Measurements from ENCODE around the gene OTUD7B.

Gene OTUD7B

GRCh38 chr1:149916193-149916897 is 94.2 kb downstream of the OTUD7B start:
- no peak overlapping the region for H3K4me3 ChIP-seq (ENCODE audit: low read depth, low read length, poor library complexity, severe bottlenecking)
- no peaks in the 10 kb centered on the region for H3F3A ChIP-seq (ENCODE audit: insufficient read depth, low read length)
- H3K36me3 ChIP-seq (ENCODE audit: insufficient read depth, low read length), result peaks cover under 1% of the 10 kb centered on the region; the same call in 1 of the 2 replicates
- TF ChIP-seq CTCF (IDR thresholded peaks at IDR 0.05; ENCODE audit: low read length), result no peak
- no peak for TF ChIP-seq EZH2 (IDR thresholded peaks at IDR 0.05; ENCODE audit: borderline replicate concordance, low read length)
- H3K27ac ChIP-seq (ENCODE audit: low read depth, low read length, poor library complexity, severe bottlenecking), result no peak overlapping the region
- H3K27me3 ChIP-seq (ENCODE audit: insufficient read depth, low read length), result 0 out of 2 replicates have a peak, but pooled peaks cover 6% of the 10 kb centered on the region
- H3K4me2 ChIP-seq (ENCODE audit: low read length), result no peak overlapping the region
- no peak overlapping the region for H2AFZ ChIP-seq (ENCODE audit: low read length)
- H3K79me2 ChIP-seq (ENCODE audit: insufficient read depth, low read length), result no peaks in the 10 kb centered on the region
- H3K9me2 ChIP-seq (ENCODE audit: low read depth, low read length), result no peaks in the 10 kb centered on the region
- no peaks in the 10 kb centered on the region for H4K20me1 ChIP-seq (ENCODE audit: insufficient read depth, low read length)
- H3K4me1 ChIP-seq (ENCODE audit: insufficient read depth, low read length, severe bottlenecking), result no peaks in the 10 kb centered on the region
- no peak overlapping the region for H3K9ac ChIP-seq (ENCODE audit: low read length)
- H3K9me3 ChIP-seq (ENCODE audit: low read length), result no peaks in the 10 kb centered on the region

- H3K79me2 ChIP-seq (ENCODE audit: insufficient read depth, low read length), result no peaks in the 10 kb centered on the region
- no peak overlapping the region for H2AFZ ChIP-seq (ENCODE audit: low read length)
- H3K4me2 ChIP-seq (ENCODE audit: low read length), result no peak overlapping the region
- no peak overlapping the region for H3K4me3 ChIP-seq (ENCODE audit: low read depth, low read length, poor library complexity, severe bottlenecking)
- no peaks in the 10 kb centered on the region for H3K9me3 ChIP-seq (ENCODE audit: low read length)
- H3K27me3 ChIP-seq (ENCODE audit: insufficient read depth, low read length), result 0 out of 2 replicates have a peak, but pooled peaks cover 8% of the 10 kb centered on the region
- no peaks in the 10 kb centered on the region for H3K4me1 ChIP-seq (ENCODE audit: insufficient read depth, low read length, severe bottlenecking)
- no peak overlapping the region for H3K27ac ChIP-seq (ENCODE audit: low read depth, low read length, poor library complexity, severe bottlenecking)
- H3F3A ChIP-seq (ENCODE audit: insufficient read depth, low read length), result no peaks in the 10 kb centered on the region
- H3K9ac ChIP-seq (ENCODE audit: low read length), result no peak overlapping the region
- no peaks in the 10 kb centered on the region for H3K36me3 ChIP-seq (ENCODE audit: insufficient read depth, low read length)
- no peak for TF ChIP-seq EZH2 (IDR thresholded peaks at IDR 0.05; ENCODE audit: borderline replicate concordance, low read length)
- TF ChIP-seq CTCF (IDR thresholded peaks at IDR 0.05; ENCODE audit: low read length), result no peak
- no peaks in the 10 kb centered on the region for H4K20me1 ChIP-seq (ENCODE audit: insufficient read depth, low read length)
- no peaks in the 10 kb centered on the region for H3K9me2 ChIP-seq (ENCODE audit: low read depth, low read length)
Observed at GRCh38 chr1:149915429-149916192, 94.9 kb downstream of the OTUD7B start.

- no peak for TF ChIP-seq EZH2 (IDR thresholded peaks at IDR 0.05; ENCODE audit: borderline replicate concordance, low read length)
- TF ChIP-seq CTCF (IDR thresholded peaks at IDR 0.05; ENCODE audit: low read length), result no peak
- Histone ChIP-seq H2AFZ (ENCODE audit: low read length) (no peak overlapping the region), H3K4me3 (ENCODE audit: low read depth, low read length, poor library complexity, severe bottlenecking) (no peak overlapping the region), H3K9ac (ENCODE audit: low read length) (no peak overlapping the region), H3K79me2 (ENCODE audit: insufficient read depth, low read length) (no peaks in the 10 kb centered on the region), H3K9me2 (ENCODE audit: low read depth, low read length) (no peaks in the 10 kb centered on the region), H3K27ac (ENCODE audit: low read depth, low read length, poor library complexity, severe bottlenecking) (no peak overlapping the region), H4K20me1 (ENCODE audit: insufficient read depth, low read length) (no peaks in the 10 kb centered on the region), H3F3A (ENCODE audit: insufficient read depth, low read length) (no peaks in the 10 kb centered on the region), H3K4me1 (ENCODE audit: insufficient read depth, low read length, severe bottlenecking) (no peaks in the 10 kb centered on the region), H3K36me3 (ENCODE audit: insufficient read depth, low read length) (no peaks in the 10 kb centered on the region), H3K4me2 (ENCODE audit: low read length) (no peak overlapping the region), H3K27me3 (ENCODE audit: insufficient read depth, low read length) (peaks cover 13% of the 10 kb centered on the region; the same call in 1 of the 2 replicates), H3K9me3 (ENCODE audit: low read length) (no peaks in the 10 kb centered on the region)
Observed at GRCh38 chr1:149914545-149914944, 96.0 kb downstream of the OTUD7B start.
